GM23338 (cell line): Measurements from ENCODE around the gene M1AP.

ENCODE experiments used
- CREB1 ChIP-seq: fragments of 250-450 bp; sonication (Bioruptor Pico); IDR thresholded peaks from 2 replicates; pipeline ENCODE4 v1.5.0; 2020; ENCODE audit warnings: low read depth, mild to moderate bottlenecking, moderate library complexity
- EZH2 ChIP-seq: fragments of 200-600 bp; sonication (generic); IDR thresholded peaks from one replicate; pipeline ENCODE4 v1.8.0; 2017; ENCODE audit warnings: antibody characterized with exemption, mild to moderate bottlenecking, low read depth; ENCODE audit not compliant: unreplicated experiment
- EZH2phosphoT487 ChIP-seq: fragments of 200-600 bp; sonication (generic); IDR thresholded peaks from one replicate; pipeline ENCODE4 v1.8.1; 2018; ENCODE audit warnings: antibody characterized with exemption; ENCODE audit not compliant: unreplicated experiment
- JUNB ChIP-seq: IDR thresholded peaks from one replicate; pipeline ENCODE4 v1.6.1; 2016; ENCODE audit warnings: antibody characterized with exemption; ENCODE audit not compliant: unreplicated experiment
- POLR2AphosphoS5 ChIP-seq: IDR thresholded peaks from 2 replicates; pipeline ENCODE4 v1.6.1; 2016; ENCODE audit warnings: antibody characterized with exemption, low read depth
- STAT1 ChIP-seq: IDR thresholded peaks from one replicate; pipeline ENCODE4 v1.6.1; 2016; ENCODE audit warnings: antibody characterized with exemption; ENCODE audit not compliant: unreplicated experiment
- TF ChIP-seq, protein P1 (sequence below), 2 experiments: fragments of 200-600 bp in 1 of 2; sonication (generic) in 1 of 2; conservative IDR thresholded peaks; 2 replicates each; pipeline versions ENCODE4 v1.5.1 to v1.6.1; 2016 to 2017; ENCODE audit warnings: antibody characterized with exemption in 2 of 2, low read depth in 2 of 2, mild to moderate bottlenecking in 2 of 2, moderate library complexity in 1 of 2
- TF ChIP-seq, protein P2 (sequence below): IDR thresholded peaks from one replicate; pipeline ENCODE4 v1.6.1; 2018; ENCODE audit warnings: antibody characterized with exemption; ENCODE audit not compliant: unreplicated experiment
- TF ChIP-seq, protein P3 (sequence below): IDR thresholded peaks from 2 replicates; pipeline ENCODE4 v1.6.1; 2016; ENCODE audit warnings: antibody characterized with exemption

DNA sequence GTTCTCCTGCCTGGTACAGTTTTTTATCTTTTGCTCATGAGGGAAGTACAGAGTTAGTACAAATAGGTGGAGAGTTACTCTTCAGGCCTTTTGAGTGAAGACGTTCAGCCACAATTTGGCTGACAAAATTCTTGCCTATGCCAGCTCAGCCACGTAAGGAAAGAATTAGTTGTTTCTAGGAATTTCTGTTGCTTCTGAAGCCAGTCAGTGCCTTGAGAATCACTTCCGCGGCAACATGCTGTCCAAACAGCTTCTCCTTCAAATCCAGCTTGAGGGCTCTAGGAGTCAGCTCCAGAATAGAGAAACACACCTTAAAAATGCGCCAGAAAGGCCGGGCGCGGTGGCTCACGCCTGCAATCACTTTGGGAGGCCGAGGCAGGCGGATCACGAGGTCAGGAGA is 27.5 kb downstream of the M1AP start:
- TF ChIP-seq, protein P1, sequence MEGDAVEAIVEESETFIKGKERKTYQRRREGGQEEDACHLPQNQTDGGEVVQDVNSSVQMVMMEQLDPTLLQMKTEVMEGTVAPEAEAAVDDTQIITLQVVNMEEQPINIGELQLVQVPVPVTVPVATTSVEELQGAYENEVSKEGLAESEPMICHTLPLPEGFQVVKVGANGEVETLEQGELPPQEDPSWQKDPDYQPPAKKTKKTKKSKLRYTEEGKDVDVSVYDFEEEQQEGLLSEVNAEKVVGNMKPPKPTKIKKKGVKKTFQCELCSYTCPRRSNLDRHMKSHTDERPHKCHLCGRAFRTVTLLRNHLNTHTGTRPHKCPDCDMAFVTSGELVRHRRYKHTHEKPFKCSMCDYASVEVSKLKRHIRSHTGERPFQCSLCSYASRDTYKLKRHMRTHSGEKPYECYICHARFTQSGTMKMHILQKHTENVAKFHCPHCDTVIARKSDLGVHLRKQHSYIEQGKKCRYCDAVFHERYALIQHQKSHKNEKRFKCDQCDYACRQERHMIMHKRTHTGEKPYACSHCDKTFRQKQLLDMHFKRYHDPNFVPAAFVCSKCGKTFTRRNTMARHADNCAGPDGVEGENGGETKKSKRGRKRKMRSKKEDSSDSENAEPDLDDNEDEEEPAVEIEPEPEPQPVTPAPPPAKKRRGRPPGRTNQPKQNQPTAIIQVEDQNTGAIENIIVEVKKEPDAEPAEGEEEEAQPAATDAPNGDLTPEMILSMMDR (conservative IDR thresholded peaks at IDR 0.05; ENCODE audit: low read depth in 2 of 2): no peak
- TF ChIP-seq, protein P2, sequence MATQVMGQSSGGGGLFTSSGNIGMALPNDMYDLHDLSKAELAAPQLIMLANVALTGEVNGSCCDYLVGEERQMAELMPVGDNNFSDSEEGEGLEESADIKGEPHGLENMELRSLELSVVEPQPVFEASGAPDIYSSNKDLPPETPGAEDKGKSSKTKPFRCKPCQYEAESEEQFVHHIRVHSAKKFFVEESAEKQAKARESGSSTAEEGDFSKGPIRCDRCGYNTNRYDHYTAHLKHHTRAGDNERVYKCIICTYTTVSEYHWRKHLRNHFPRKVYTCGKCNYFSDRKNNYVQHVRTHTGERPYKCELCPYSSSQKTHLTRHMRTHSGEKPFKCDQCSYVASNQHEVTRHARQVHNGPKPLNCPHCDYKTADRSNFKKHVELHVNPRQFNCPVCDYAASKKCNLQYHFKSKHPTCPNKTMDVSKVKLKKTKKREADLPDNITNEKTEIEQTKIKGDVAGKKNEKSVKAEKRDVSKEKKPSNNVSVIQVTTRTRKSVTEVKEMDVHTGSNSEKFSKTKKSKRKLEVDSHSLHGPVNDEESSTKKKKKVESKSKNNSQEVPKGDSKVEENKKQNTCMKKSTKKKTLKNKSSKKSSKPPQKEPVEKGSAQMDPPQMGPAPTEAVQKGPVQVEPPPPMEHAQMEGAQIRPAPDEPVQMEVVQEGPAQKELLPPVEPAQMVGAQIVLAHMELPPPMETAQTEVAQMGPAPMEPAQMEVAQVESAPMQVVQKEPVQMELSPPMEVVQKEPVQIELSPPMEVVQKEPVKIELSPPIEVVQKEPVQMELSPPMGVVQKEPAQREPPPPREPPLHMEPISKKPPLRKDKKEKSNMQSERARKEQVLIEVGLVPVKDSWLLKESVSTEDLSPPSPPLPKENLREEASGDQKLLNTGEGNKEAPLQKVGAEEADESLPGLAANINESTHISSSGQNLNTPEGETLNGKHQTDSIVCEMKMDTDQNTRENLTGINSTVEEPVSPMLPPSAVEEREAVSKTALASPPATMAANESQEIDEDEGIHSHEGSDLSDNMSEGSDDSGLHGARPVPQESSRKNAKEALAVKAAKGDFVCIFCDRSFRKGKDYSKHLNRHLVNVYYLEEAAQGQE: no peak
- TF ChIP-seq JUNB (no peak), EZH2 (no peak), POLR2AphosphoS5 (no peak), CREB1 (CRISPR knock-in tag) (no peak), EZH2phosphoT487 (no peak), STAT1 (no peak)
- TF ChIP-seq, protein P3, sequence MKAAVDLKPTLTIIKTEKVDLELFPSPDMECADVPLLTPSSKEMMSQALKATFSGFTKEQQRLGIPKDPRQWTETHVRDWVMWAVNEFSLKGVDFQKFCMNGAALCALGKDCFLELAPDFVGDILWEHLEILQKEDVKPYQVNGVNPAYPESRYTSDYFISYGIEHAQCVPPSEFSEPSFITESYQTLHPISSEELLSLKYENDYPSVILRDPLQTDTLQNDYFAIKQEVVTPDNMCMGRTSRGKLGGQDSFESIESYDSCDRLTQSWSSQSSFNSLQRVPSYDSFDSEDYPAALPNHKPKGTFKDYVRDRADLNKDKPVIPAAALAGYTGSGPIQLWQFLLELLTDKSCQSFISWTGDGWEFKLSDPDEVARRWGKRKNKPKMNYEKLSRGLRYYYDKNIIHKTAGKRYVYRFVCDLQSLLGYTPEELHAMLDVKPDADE: no peak
